DMS153 treated with DMSO at 0.1 percent for 48 hours (cell line): Measurements from ENCODE around the gene FLRT1.
A peak's percentile ranks its signal among the peaks of the same experiment; 100 is the strongest.

ENCODE experiments used
- DNase-seq: peaks from one replicate; lab custom pipeline; 2025; ENCODE audit not compliant: unreplicated experiment; lab: John Stamatoyannopoulos, UW

Gene FLRT1

DNA sequence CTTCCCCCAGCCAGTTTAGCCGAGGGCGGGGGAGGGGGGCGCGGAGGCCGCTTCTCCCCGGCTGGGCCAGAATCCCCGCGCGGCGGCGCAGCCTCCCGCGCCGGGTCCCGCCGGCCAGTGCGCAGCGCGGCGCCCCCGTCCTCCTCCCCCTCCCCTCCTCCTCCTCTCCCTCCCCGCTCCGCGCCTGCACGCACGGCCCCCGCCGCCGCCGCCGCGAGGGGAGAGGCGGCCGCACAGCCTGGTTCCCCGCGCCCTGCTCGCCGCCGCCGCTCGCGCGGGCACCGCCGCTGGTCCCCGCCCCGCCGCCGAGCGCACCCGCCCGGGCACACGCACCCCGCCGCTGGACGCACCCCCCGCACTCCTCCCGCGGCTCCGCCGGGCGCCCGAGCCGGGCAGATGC is at the start of gene FLRT1:
TSS of gene FLRT1 (plus strand) at position 356 of the 400 bp plus-strand sequence. CDS start 80,337 bp downstream, outside the sequence.
- DNase-seq: no peak

DNA sequence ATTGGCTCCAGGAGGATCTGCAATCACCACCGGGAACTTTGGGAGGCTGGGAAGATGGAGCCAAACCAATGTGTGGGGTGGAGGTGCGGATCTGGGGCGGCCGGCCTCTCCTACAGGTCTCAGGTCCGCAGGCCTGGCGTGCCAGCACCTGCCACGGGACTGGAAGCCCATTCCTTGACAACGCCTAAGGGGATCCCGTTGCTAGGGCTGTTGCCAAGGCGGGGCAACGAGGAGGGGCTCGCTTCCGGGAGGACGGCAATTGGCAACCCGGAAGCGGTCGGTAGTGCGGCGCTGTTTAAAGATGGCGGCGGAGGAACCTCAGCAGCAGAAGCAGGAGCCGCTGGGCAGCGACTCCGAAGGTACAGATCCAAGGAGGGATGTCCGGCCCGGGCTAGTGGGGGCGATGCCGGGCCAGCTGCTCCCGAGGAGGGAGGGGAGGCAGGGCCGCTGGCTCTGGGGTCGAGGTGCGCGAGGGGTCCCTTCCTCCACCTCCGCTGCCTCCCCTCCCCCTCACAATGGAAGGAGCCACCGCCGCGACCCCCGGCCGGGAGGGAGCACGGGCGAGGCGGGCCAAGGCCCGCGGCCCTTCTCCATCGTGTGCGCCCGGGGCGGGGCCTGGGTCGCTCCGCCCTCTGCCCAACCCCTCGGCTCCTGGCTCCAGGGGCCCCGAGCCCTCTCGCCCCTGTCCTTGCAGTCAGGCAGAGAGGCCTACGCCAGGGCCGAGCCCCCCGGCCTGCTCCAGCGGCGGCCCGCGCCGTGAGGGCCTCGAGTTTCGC is 49.4 kb upstream of the FLRT1 start, which contains the start of gene OTUB1:
TSS of gene OTUB1 (plus strand) at position 283 of the 776 bp plus-strand sequence. CDS start at position 302, 19 bp downstream.
- peak; percentile 81 for DNase-seq

GRCh38 chr11:63986932-63987513 is 48.7 kb upstream of the FLRT1 start:
- no peak for DNase-seq

GRCh38 chr11:63991558-63991957 is 44.2 kb upstream of the FLRT1 start:
- no peak for DNase-seq

DNA sequence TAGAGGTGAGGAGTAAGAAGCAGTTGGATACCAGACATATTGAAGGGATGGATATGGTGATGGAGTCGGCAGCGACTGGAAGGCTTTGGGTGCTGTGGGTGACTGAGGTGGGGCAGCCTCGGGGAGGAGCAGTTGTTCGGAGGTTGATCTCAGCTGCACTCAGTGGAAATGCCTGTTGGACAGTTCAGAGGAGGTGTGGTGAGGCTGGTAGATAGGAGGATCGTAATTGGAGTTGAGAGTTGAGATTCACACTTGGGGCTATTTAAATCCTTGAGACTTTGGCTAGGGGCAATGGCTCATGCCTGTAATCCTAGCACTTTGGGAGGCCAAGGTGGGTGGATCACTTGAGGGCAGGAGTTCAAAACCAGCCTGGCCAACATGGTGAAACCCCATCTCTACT is 42.6 kb upstream of the FLRT1 start:
- DNase-seq: no peak

DNA sequence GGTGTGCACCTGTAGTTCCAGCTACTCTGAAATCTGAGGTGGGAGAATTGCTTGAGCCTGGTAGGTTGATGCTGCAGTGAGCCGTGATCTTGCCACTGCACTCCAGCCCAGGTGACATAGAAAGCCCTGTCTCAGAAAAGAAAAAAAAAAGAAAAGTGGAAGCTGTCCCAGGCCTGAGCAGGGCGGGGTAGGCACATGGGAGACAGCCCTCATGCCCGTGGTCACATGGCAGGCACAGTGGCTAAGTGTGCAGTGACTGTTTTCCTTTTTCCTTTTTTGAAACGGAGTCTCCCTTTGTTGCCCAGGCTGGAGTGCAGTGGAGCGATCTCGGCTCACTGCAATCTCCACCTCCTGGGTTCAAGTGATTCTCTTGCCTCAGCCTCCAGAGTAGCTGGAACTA is 41.7 kb upstream of the FLRT1 start:
- DNase-seq: no peak

- no peak for DNase-seq
Observed at GRCh38 chr11:63996512-63996911, 39.2 kb upstream of the FLRT1 start.

- DNase-seq: no peak
Observed at GRCh38 chr11:63997104-63997700, 38.5 kb upstream of the FLRT1 start.

GRCh38 chr11:63997801-63998337 is 37.9 kb upstream of the FLRT1 start:
- no peak for DNase-seq

GRCh38 chr11:63998558-63999348 is 37.0 kb upstream of the FLRT1 start:
- peak; percentile 78 for DNase-seq

GRCh38 chr11:63999349-64000025 is 36.2 kb upstream of the FLRT1 start:
- DNase-seq: peak; percentile 82

DNA sequence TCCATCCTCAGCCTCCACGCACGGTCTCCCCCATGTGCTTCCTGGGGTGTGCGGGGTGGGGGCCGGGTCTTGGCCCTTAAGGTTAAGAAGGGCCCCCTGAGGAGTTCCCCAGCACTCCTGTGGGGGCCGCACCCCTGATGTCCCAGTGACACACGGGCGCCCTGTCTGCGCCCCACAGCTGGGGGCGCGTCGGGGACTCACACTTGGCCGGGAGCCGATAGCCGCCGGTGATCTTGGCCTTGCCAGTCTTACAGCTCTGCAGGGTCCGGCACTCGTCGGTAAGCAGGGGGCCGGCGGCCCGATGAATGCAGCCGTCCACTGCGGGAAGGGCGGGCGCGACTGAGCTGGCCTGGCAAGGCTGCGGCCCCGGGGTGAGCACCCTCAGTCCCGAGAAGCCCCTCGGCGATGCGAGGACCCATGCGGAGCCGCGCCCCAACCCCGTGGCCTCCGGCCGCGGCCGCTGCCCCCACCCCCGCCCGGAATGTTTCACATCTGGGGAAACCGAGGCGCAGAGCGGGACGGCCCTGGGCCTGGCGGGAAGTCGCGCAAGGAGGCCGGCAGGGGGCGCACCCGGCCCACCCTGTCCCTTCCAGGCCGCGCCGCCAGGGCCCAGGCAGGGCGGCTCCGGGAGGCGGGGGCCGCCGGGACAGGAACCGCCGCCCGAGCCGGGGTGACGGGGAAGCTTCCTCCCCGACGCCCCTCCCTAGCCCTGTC is 35.5 kb upstream of the FLRT1 start:
- peak; percentile 35 for DNase-seq

DNA sequence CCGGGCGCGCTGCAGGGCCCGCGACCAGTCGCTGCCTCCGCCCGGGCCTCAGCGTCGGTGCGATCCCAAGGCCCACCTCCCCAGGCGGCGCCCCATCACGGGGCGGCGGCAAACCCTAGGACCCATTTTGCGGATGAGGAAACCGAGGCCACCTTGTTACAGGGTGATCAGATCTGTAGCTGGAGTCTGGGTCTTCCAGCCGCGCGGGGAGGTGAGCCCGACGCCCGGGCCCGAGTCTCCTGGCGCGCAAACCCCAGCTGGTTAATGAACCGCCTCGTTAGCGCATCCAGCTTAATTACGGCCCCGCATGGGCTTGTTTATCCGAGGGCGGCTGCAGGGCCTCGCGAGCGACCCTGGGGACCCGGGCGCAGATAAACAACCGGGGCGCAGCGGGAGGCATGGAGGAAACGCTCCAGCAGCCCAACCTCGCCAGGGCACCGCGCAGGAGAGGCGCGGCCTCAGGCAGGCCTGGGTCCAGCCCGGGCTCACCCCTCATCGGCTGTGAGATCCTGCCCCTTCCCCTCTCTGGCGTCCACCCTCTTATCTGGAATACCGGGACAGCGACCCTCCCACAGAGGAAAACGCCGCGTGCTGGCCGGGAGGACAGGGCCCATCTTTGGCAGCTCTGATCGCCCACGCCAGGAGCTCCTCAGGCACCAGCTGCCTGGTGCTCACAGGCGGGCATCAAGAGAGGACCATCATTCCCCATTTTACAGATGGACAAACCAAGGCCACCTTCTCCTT is 34.8 kb upstream of the FLRT1 start:
- no peak for DNase-seq

DNA sequence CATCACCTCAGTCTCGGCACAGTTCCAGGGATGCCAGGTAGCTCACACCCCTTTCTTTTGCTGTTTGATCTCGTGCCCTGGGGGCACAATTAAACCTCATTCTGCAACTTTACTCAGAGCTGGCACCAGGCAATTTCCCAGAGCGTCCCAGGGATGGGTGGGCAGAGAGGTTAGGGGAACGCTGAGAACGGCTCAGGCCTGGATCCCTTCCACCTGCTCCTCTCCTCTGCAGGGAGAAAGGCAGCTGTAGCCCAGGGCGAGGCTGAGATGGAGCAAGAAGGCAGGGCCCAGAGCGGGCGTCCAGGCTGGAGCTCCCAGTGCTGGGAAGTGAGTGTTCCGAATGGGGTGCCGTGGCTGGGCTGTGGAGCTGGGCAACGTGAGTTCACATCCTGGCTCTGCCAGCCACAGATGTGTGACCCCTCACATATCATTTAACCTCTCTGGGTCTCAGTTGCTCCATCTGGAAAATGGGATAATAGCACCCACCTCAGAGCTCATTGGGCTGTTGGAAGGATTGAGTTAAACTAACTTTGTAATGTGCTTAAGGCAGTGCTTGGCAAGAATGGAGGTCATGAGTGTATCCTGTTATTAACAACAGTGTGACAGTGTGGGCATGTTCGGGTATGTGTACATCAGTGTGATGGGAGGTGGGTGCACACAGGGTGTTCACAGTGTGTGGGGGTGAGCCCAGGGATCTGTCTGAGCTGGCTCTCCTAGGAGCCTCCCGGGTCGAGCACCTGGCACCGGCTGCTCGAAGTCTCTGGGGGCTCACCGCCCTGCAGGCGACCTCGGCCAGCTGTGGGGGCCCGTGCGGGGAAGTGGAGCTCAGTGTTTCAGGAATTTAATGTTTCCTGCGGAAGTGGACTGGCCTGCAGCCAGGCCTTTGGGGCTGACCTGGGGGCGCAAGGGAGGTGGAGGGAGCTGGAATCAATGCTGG is 34.0 kb upstream of the FLRT1 start:
- DNase-seq: no peak

DNA sequence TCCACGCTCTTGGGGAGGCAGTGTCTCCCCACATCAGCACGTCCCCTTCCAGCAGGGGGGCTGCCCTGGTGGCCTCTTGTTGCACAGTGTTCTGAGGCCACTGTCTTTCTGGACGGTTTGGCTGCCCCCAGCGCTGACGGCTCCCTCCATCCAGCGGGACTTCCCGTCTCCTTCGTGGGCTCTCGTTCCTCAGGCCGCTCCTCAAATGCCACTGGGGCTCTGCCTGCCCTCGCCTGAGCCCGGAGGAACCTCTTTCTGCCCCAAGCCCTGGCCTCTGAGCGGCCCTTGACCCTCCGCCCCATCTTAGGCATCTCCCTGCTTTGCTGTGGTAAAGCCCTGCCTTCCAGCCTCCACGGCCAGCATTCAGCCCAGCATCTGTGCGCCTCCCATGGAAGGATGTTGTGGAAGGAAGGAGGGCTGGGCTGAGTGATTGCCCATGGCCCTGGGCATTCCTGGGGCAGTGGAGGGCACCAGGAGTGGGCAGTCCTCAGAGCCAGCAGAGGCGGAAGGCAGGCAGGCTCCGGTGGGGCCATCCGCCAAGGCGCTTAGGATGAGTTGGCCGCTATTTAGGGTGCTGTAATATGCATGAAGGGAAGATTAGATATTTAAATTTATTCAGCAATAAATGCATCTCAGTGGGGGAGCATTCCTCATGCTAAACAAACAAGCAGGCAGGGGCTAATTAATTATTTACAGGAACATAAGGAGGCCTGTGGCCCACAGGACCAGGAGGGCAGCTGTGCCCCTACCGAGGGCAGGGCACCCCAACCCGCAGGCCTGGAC is 31.7 kb upstream of the FLRT1 start:
- DNase-seq: no peak

DNA sequence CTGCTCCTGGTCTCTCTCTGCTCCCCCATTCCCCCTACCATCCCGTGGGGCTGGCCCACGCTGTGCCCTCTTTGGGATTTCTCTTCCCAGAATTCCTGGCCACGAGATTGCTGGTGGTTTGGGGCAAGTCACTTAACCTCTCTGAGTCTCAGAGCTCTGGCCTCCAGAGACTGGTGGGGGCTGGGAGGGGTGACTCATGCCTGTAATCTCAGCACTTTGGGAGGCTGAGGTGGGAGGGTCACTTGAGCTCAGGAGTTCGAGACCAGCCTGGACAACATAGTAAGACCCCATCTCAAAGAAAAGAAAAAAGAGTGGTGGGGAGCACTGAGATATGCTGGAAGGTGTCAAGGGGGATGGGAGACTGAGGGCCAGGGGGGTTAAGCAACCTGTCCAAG is 31.1 kb upstream of the FLRT1 start:
- no peak for DNase-seq

DNA sequence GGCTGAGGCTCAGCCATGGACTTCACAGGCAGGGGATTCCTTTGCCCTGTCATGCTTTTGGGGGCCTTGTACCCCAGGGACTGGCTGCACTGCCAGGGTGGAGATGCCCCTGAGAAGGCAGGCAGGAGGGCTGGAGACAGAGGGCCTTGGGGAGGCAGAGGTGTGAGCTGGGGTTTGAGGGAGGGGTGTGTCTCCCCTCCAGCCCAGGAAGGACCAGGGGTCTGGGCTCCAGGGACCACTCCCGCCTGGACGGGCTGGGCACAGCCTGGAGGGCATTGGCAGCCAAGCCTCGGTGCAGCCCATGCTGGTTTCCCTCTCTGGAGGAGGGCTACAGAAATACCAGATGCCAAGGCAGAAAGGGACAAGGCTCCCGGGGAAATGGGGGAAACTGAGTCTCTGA is 30.0 kb upstream of the FLRT1 start:
- no peak for DNase-seq
